SK-N-MC (cell line): Measurements from ENCODE around the gene BABAM2.

Source experiments
- EZH2 ChIP-seq: fragments of 200-600 bp; sonication (generic); IDR thresholded peaks from one replicate; pipeline ENCODE4 v1.6.1; 2017; ENCODE audit warnings: antibody characterized with exemption
- POLR2AphosphoS5 ChIP-seq: IDR thresholded peaks from 2 replicates; pipeline ENCODE4 v1.6.1; 2012; ENCODE audit warnings: mild to moderate bottlenecking, low read depth, low read length, borderline replicate concordance

GRCh38 chr2:28370354-28370753 lies 479.8 kb downstream of the BABAM2 start:
- TF ChIP-seq EZH2 (no peak), POLR2AphosphoS5 (no peak)
